Upper lobe of left lung (tissue), 6 donors: ENCODE data around the gene RPS6KA6. TPM values are rescaled to one million over a fixed set of nuclear protein-coding genes. Genes with fewer than 3 reads are reported as not detected.

Source experiments
- ATAC-seq, 2 donors: fragments of 200-7000 bp; cut with Tn5 transposase; one replicate each; pipeline ENCODE4 v1.9.1; 2022; ENCODE audit warnings: mild to moderate bottlenecking in 2 of 2, moderate library complexity in 2 of 2; ENCODE audit not compliant: low FRiP score in 2 of 2
- DNase-seq, 2 donors: peaks; one replicate each; pipeline ENCODE4 v3.0.0-alpha.2; 2019 to 2020
- H3K27ac ChIP-seq, 4 donors: fragments of 200-600 bp; sonication (generic); one replicate each; pipeline ENCODE4 v1.5.1; 2016 to 2019
- H3K27me3 ChIP-seq, 4 donors: fragments of 200-600 bp; sonication (generic); one replicate each; pipeline ENCODE4 v1.5.1; 2017 to 2019
- H3K36me3 ChIP-seq, 4 donors: fragments of 200-600 bp; sonication (generic); one replicate each; pipeline ENCODE4 v1.5.1; 2016 to 2019
- H3K4me1 ChIP-seq, 4 donors: fragments of 200-600 bp; sonication (generic); one replicate each; pipeline ENCODE4 v1.5.1; 2018 to 2019
- H3K4me3 ChIP-seq, 4 donors: fragments of 200-600 bp; sonication (generic); one replicate each; pipeline ENCODE4 v1.5.1; 2017 to 2019; ENCODE audit warnings: mild to moderate bottlenecking in 2 of 4, moderate library complexity in 1 of 4
- H3K9me3 ChIP-seq, 4 donors: fragments of 200-600 bp; sonication (generic); one replicate each; pipeline ENCODE4 v1.5.1; 2018 to 2019
- EP300 ChIP-seq, 4 donors: sonication (generic); formaldehyde crosslinking; IDR thresholded peaks; one replicate each; pipeline ENCODE4 v1.5.1; 2017; ENCODE audit warnings: antibody characterized with exemption in 4 of 4, control low read depth in 2 of 4
- POLR2A ChIP-seq, 4 donors: fragments of 450-650 bp; IDR thresholded peaks; one replicate each; pipeline ENCODE4 v1.5.1; 2016 to 2017; ENCODE audit warnings: antibody characterized with exemption in 4 of 4, mild to moderate bottlenecking in 2 of 4
- POLR2AphosphoS5 ChIP-seq, 2 donors: sonication (generic); formaldehyde crosslinking; IDR thresholded peaks; one replicate each; pipeline ENCODE4 v1.5.1; 2017; ENCODE audit warnings: antibody characterized with exemption in 2 of 2
- WGBS, 2 donors: methylation state at CpG; one replicate each; pipeline ENCODE4 v1.1.5; 2017 to 2018; 5-methylcytosine and 5-hydroxymethylcytosine counted together
- total RNA-seq, 6 donors: library from RNA; depleted of rRNA in 4 of 6; stranded (reverse); fragments of >200 nt in 4 of 6; gene quantifications; one replicate each; pipeline versions ENCODE4 v1.1.0 to v1.2.1, GENCODE V29; 2016 to 2021
- TF ChIP-seq, protein P1 (sequence below), 6 experiments: fragments of 450-650 bp in 4 of 6; fragments of 200-600 bp in 2 of 6; sonication (generic) in 2 of 6; IDR thresholded peaks; one replicate each; pipeline ENCODE4 v1.5.1; 2016 to 2019; ENCODE audit warnings: antibody characterized with exemption in 6 of 6
- donor health status: DM: no; HTN: no; CAD: no; lungs with moderate emphysema.
- donor health status: DM: no; HTN: yes; CAD: no; lungs with severe emphysema.

The RPS6KA6 gene
- total RNA-seq, 6 donors from 2014 or later = 0.55 to 2.3 (median 1.2) TPM

DNA sequence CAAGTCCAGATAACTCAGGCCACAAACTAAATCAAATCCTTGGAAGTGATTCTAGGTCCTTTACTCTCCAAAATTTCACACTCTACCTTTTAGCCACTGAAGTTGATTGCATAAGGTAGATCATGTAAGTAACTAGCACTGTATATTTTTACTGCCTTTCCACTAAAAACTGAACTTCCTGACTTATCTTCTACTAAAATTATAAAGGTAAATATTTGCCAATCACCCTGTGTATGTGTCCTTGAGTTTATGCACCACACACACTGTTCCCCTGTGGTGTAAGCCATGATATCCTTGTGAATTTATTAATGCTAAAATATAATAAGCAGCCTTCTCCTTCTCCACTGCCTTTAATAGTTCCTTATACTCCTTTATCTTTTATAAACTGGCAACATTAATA is 25.6 kb downstream of the RPS6KA6 start:
- no peak overlapping the region for H3K27ac ChIP-seq
- H3K4me3 ChIP-seq = no peak overlapping the region
- H3K4me1 ChIP-seq = no peaks in the 10 kb centered on the region
- H3K27me3 ChIP-seq = no peaks in the 10 kb centered on the region
- no peak for DNase-seq
- no peaks in the 10 kb centered on the region for H3K9me3 ChIP-seq
- no peak for ATAC-seq
- TF ChIP-seq, protein P1, sequence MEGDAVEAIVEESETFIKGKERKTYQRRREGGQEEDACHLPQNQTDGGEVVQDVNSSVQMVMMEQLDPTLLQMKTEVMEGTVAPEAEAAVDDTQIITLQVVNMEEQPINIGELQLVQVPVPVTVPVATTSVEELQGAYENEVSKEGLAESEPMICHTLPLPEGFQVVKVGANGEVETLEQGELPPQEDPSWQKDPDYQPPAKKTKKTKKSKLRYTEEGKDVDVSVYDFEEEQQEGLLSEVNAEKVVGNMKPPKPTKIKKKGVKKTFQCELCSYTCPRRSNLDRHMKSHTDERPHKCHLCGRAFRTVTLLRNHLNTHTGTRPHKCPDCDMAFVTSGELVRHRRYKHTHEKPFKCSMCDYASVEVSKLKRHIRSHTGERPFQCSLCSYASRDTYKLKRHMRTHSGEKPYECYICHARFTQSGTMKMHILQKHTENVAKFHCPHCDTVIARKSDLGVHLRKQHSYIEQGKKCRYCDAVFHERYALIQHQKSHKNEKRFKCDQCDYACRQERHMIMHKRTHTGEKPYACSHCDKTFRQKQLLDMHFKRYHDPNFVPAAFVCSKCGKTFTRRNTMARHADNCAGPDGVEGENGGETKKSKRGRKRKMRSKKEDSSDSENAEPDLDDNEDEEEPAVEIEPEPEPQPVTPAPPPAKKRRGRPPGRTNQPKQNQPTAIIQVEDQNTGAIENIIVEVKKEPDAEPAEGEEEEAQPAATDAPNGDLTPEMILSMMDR (IDR thresholded peaks at IDR 0.05) = no peak
- TF ChIP-seq POLR2A (IDR thresholded peaks at IDR 0.05) = no peak
- no peaks in the 10 kb centered on the region for H3K36me3 ChIP-seq

DNA sequence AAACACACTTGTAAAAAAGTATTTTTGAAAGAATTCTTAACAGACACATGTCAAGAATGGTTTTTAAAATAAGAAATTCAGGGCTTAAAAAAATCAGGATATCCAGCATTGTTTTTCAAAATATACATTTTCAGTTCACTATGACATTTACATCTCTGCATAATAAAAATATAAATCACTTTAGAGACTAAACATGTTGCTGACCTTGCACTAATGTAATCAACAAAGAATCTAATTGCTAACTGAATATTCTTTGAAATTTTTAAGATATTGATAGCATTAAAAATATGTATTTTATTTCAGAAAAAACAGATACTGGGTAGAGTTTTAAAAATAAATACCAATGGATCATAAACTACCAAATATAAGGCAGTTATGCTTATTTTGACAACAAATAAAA is 26.4 kb downstream of the RPS6KA6 start:
- no peak for TF ChIP-seq POLR2A (IDR thresholded peaks at IDR 0.05)
- TF ChIP-seq, protein P1 (IDR thresholded peaks at IDR 0.05) = no peak
- no peak for TF ChIP-seq EP300 (IDR thresholded peaks at IDR 0.05)
- no peak for TF ChIP-seq POLR2AphosphoS5 (IDR thresholded peaks at IDR 0.05)
- ATAC-seq (no peak), DNase-seq (no peak)

DNA sequence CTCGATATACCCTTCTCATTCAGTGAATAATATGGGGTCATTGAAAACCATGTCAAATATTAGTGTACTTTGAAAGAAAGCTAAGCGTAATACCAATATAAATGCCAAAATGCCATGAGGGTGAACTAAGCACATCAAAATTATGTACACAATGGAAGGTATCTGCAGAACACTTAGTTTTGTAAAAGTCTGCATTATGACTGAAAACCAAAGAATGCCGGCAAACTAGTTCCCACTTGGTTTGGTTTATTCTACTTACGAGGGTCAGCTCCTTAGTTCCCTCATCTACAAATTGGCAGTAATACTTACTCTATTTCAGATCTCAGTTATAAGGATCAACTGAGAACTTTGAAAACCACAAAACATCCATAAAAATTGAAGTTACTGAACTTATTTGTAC is 27.3 kb downstream of the RPS6KA6 start:
- no peak overlapping the region for H3K4me3 ChIP-seq
- no peak for ATAC-seq
- H3K36me3 ChIP-seq = no peaks in the 10 kb centered on the region
- 79 to 80% methylated on average over 4 of the region's 4 CpGs for WGBS, 2 donors
- no peaks in the 10 kb centered on the region for H3K27me3 ChIP-seq
- H3K4me1 ChIP-seq = no peaks in the 10 kb centered on the region
- TF ChIP-seq, protein P1 (IDR thresholded peaks at IDR 0.05) = no peak
- no peak for TF ChIP-seq POLR2AphosphoS5 (IDR thresholded peaks at IDR 0.05)
- no peak for TF ChIP-seq EP300 (IDR thresholded peaks at IDR 0.05)
- TF ChIP-seq POLR2A (IDR thresholded peaks at IDR 0.05) = no peak
- H3K27ac ChIP-seq = no peak overlapping the region
- DNase-seq = no peak
- no peaks in the 10 kb centered on the region for H3K9me3 ChIP-seq

More for the DNA sequence above, 26.4 kb downstream of the RPS6KA6 start:
- Histone ChIP-seq H3K36me3 (no peaks in the 10 kb centered on the region), H3K27ac (no peak overlapping the region), H3K4me3 (no peak overlapping the region), H3K4me1 (no peaks in the 10 kb centered on the region), H3K27me3 (no peaks in the 10 kb centered on the region), H3K9me3 (no peaks in the 10 kb centered on the region)

DNA sequence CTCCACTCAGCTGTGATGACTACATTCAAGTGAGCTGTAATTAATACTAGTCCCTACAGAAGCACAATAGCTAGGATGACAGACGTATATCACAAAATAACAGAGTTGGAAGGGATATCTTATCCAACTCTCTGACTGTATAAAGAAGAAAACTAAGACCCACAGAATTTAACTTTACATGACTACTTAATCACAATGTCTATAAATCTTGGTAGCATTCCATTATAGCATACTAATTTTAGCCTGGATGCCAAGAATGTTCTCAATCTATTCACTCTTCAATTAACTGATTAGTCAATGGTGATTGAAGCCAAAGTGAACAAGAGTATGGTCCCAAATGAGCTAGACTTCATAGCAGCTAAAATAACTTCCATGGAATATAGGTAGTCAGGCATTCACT is 31.2 kb downstream of the RPS6KA6 start:
- no peak for DNase-seq
- no peaks in the 10 kb centered on the region for H3K4me1 ChIP-seq
- WGBS, 2 donors = 89% methylated on average over 1 of the region's 1 CpG
- no peaks in the 10 kb centered on the region for H3K27me3 ChIP-seq
- no peak for ATAC-seq
- no peaks in the 10 kb centered on the region for H3K36me3 ChIP-seq
- H3K4me3 ChIP-seq = no peak overlapping the region
- no peak for TF ChIP-seq POLR2AphosphoS5 (IDR thresholded peaks at IDR 0.05)
- TF ChIP-seq, protein P1 (IDR thresholded peaks at IDR 0.05) = no peak
- TF ChIP-seq POLR2A (IDR thresholded peaks at IDR 0.05) = no peak
- TF ChIP-seq EP300 (IDR thresholded peaks at IDR 0.05) = no peak
- H3K27ac ChIP-seq = no peak overlapping the region
- H3K9me3 ChIP-seq = no peaks in the 10 kb centered on the region

DNA sequence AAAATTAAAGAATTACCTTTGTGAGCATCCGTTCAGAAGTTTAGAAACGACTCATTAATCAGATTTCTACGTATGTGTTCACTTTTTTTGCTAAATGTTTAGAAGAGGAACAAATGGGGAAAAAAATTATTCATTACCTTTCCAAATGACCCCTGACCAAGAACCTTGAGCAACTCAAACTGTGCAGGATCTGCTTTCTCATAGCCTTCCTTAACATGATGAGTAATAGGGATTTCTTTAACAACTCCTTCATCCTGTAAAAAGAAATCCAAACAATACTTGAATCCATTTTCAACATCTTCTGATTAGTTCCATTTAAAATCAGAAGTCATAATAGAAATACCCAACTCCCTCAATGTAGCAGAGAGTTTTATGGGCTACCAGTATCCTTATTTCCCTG is 32.1 kb downstream of the RPS6KA6 start:
- 56 to 98% methylated on average over 3 of the region's 3 CpGs for WGBS, 2 donors
- DNase-seq (no peak), ATAC-seq (no peak)
- Histone ChIP-seq H3K9me3 (no peaks in the 10 kb centered on the region), H3K4me3 (no peak overlapping the region), H3K27ac (no peak overlapping the region), H3K4me1 (no peaks in the 10 kb centered on the region), H3K27me3 (no peaks in the 10 kb centered on the region), H3K36me3 (no peaks in the 10 kb centered on the region)
- TF ChIP-seq, protein P1 (IDR thresholded peaks at IDR 0.05) = no peak
- TF ChIP-seq POLR2A (IDR thresholded peaks at IDR 0.05) = no peak
- no peak for TF ChIP-seq EP300 (IDR thresholded peaks at IDR 0.05)
- no peak for TF ChIP-seq POLR2AphosphoS5 (IDR thresholded peaks at IDR 0.05)
